ENCODE measurements around the gene ANKRD10. TPM values are rescaled to one million over a fixed set of nuclear protein-coding genes. Genes with fewer than 3 reads are reported as not detected.
A peak's percentile ranks its signal among the peaks of the same experiment; 100 is the strongest.

The ANKRD10 gene
- total RNA-seq, 2 experiments from 2014 or later = 65.1 to 91.8 TPM

- H3K9me3 Mint-ChIP-seq (ENCODE audit: low read depth) = no peaks in the 10 kb centered on the region
- CTCF ChIA-PET = no interaction called here
- POLR2A ChIA-PET = no interaction called here
- ATAC-seq (no peak), DNase-seq (no peak)
- H3K4me1 Mint-ChIP-seq = peaks cover 12% of the 10 kb centered on the region
- peaks cover 41% of the 10 kb centered on the region for H3K27me3 Mint-ChIP-seq
- H3K27ac Mint-ChIP-seq = no peak overlapping the region
- peaks cover 4% of the 10 kb centered on the region for H3K36me3 Mint-ChIP-seq (ENCODE audit: low read depth)
- intact Hi-C loops (cut with DNase I, micrococcal nuclease) = no loop called here
- no peak overlapping the region for H3K4me3 Mint-ChIP-seq
Observed at GRCh38 chr13:110923777-110924638, 9.1 kb upstream of the ANKRD10 start.

GRCh38 chr13:110923086-110923485, 8.2 kb upstream of the ANKRD10 start:
- intact Hi-C loops (cut with DNase I, micrococcal nuclease) = no loop called here

GRCh38 chr13:110922506-110922905, 7.6 kb upstream of the ANKRD10 start:
- peaks cover 12% of the 10 kb centered on the region for H3K4me1 Mint-ChIP-seq
- ATAC-seq (no peak), DNase-seq (no peak)
- peaks cover 10% of the 10 kb centered on the region for H3K36me3 Mint-ChIP-seq (ENCODE audit: low read depth)
- H3K27me3 Mint-ChIP-seq = peaks cover 31% of the 10 kb centered on the region
- no peak overlapping the region for H3K27ac Mint-ChIP-seq
- no peak overlapping the region for H3K4me3 Mint-ChIP-seq
- no peaks in the 10 kb centered on the region for H3K9me3 Mint-ChIP-seq (ENCODE audit: low read depth)
- POLR2A ChIA-PET = no interaction called here
- intact Hi-C loops (cut with DNase I, micrococcal nuclease) = no loop called here
- CTCF ChIA-PET = no interaction called here

More at GRCh38 chr13:110923086-110923485, 8.2 kb upstream of the ANKRD10 start:
- H3K27me3 Mint-ChIP-seq = peaks cover 34% of the 10 kb centered on the region
- peaks cover 6% of the 10 kb centered on the region for H3K36me3 Mint-ChIP-seq (ENCODE audit: low read depth)
- peaks cover 12% of the 10 kb centered on the region for H3K4me1 Mint-ChIP-seq
- ATAC-seq (no peak), DNase-seq (no peak)
- no peak overlapping the region for H3K4me3 Mint-ChIP-seq
- H3K27ac Mint-ChIP-seq = no peak overlapping the region
- no peaks in the 10 kb centered on the region for H3K9me3 Mint-ChIP-seq (ENCODE audit: low read depth)
- POLR2A ChIA-PET = no interaction called here
- CTCF ChIA-PET = no interaction called here

GRCh38 chr13:110921695-110922094, 6.8 kb upstream of the ANKRD10 start:
- H3K9me3 Mint-ChIP-seq (ENCODE audit: low read depth) = no peaks in the 10 kb centered on the region
- peaks cover 14% of the 10 kb centered on the region for H3K4me1 Mint-ChIP-seq
- DNase-seq (no peak), ATAC-seq (no peak)
- intact Hi-C loops (cut with DNase I, micrococcal nuclease) = no loop called here
- ChIA-PET CTCF (interaction anchor here (0.6 kb wide), 1 partner anchor 282 kb away, joined by 3 read pairs; no protein-coding TSS in a partner anchor), POLR2A (no interaction called here)
- peaks cover 10% of the 10 kb centered on the region for H3K36me3 Mint-ChIP-seq (ENCODE audit: low read depth)
- H3K27ac Mint-ChIP-seq = no peak overlapping the region
- H3K4me3 Mint-ChIP-seq = no peak overlapping the region
- H3K27me3 Mint-ChIP-seq = peaks cover 27% of the 10 kb centered on the region

- no peak overlapping the region for H3K4me3 Mint-ChIP-seq
- peaks cover 24% of the 10 kb centered on the region for H3K27me3 Mint-ChIP-seq
- peaks cover 12% of the 10 kb centered on the region for H3K36me3 Mint-ChIP-seq (ENCODE audit: low read depth)
- intact Hi-C loops (cut with DNase I, micrococcal nuclease) = no loop called here
- peaks cover 18% of the 10 kb centered on the region for H3K4me1 Mint-ChIP-seq
- ATAC-seq (no peak), DNase-seq (peak; percentile 20)
- no peak overlapping the region for H3K27ac Mint-ChIP-seq
- ChIA-PET CTCF (interaction anchor here (0.6 kb wide), 2 partner anchors 98 to 283 kb away, joined by 3 read pairs; no protein-coding TSS in a partner anchor), POLR2A (interaction anchor here (0.7 kb wide), 1 partner anchor 72 kb away, joined by 6 read pairs; no protein-coding TSS in a partner anchor)
- no peaks in the 10 kb centered on the region for H3K9me3 Mint-ChIP-seq (ENCODE audit: low read depth)
Observed at GRCh38 chr13:110921209-110921608, 6.3 kb upstream of the ANKRD10 start.

GRCh38 chr13:110920038-110920437, 5.2 kb upstream of the ANKRD10 start:
- ATAC-seq (no peak), DNase-seq (no peak)
- Mint-ChIP-seq H3K9me3 (ENCODE audit: low read depth) (no peaks in the 10 kb centered on the region), H3K36me3 (ENCODE audit: low read depth) (peaks cover 12% of the 10 kb centered on the region), H3K27ac (peak overlapping the region; percentile 44), H3K4me3 (no peak overlapping the region), H3K4me1 (peaks cover 19% of the 10 kb centered on the region), H3K27me3 (peaks cover 21% of the 10 kb centered on the region)
- ChIA-PET CTCF (no interaction called here), POLR2A (no interaction called here)
- intact Hi-C loops (cut with DNase I, micrococcal nuclease) = no loop called here

- DNase-seq (no peak), ATAC-seq (no peak)
- Mint-ChIP-seq H3K36me3 (ENCODE audit: low read depth) (peaks cover 25% of the 10 kb centered on the region), H3K9me3 (ENCODE audit: low read depth) (no peaks in the 10 kb centered on the region), H3K4me3 (peak overlapping the region; percentile 92), H3K4me1 (peaks cover 40% of the 10 kb centered on the region), H3K27me3 (no peaks in the 10 kb centered on the region), H3K27ac (peak overlapping the region; percentile 63)
- POLR2A ChIA-PET = interaction anchor here (0.6 kb wide), 1 partner anchor 150 kb away, joined by 9 read pairs; no protein-coding TSS in a partner anchor
- CTCF ChIA-PET = no interaction called here
- intact Hi-C loops (cut with DNase I, micrococcal nuclease) = loop anchor here in 1 of 2 experiments (5.0 kb wide), 1 partner anchor 1671 kb away; the partner anchor contains the start of gene TUBGCP3
Observed at GRCh38 chr13:110916301-110917142, 1.7 kb upstream of the ANKRD10 start.

- intact Hi-C loops (cut with DNase I, micrococcal nuclease) = loop anchor here (1.0 to 5.0 kb wide), 8 partner anchors 26 to 1671 kb away; partner anchors contain the start of genes IRS2 (in 1 of the 2), NAXD (in 1 of the 2) and TUBGCP3 (in 1 of the 2)
- H3K27me3 Mint-ChIP-seq = no peaks in the 10 kb centered on the region
- DNase-seq (no peak), ATAC-seq (no peak)
- CTCF ChIA-PET = interaction anchor here (0.5 to 0.9 kb wide), 3 partner anchors 28 to 308 kb away, joined by 3 to 4 read pairs (median 3); no protein-coding TSS in a partner anchor
- no peaks in the 10 kb centered on the region for H3K9me3 Mint-ChIP-seq (ENCODE audit: low read depth)
- POLR2A ChIA-PET = interaction anchor here (1.7 kb wide), 1 partner anchor 201 kb away, joined by 15 read pairs; no protein-coding TSS in a partner anchor
- peaks cover 28% of the 10 kb centered on the region for H3K36me3 Mint-ChIP-seq (ENCODE audit: low read depth)
- peak overlapping the region; percentile 92 for H3K4me3 Mint-ChIP-seq
- peaks cover 39% of the 10 kb centered on the region for H3K4me1 Mint-ChIP-seq
- peak overlapping the region; percentile 87 for H3K27ac Mint-ChIP-seq
Observed at GRCh38 chr13:110915874-110916206, 971 bp upstream of the ANKRD10 start.

GRCh38 chr13:110914331-110915056, 375 bp downstream of the ANKRD10 start:
- Mint-ChIP-seq H3K27me3 (no peaks in the 10 kb centered on the region), H3K9me3 (ENCODE audit: low read depth) (no peaks in the 10 kb centered on the region), H3K4me1 (peaks cover 44% of the 10 kb centered on the region), H3K36me3 (ENCODE audit: low read depth) (peaks cover 33% of the 10 kb centered on the region), H3K27ac (peak overlapping the region; percentile 83), H3K4me3 (peak overlapping the region; percentile 92)
- ChIA-PET CTCF (interaction anchor here (0.8 to 1.0 kb wide), 5 partner anchors 9 to 153 kb away, joined by 3 to 7 read pairs (median 4); no protein-coding TSS in a partner anchor), POLR2A (interaction anchor here (0.6 to 1.7 kb wide), 4 partner anchors 153 to 248 kb away, joined by 3 to 15 read pairs (median 5); no protein-coding TSS in a partner anchor)
- intact Hi-C loops (cut with DNase I, micrococcal nuclease) = loop anchor here (1.0 to 5.0 kb wide), 10 partner anchors 28 to 1673 kb away; partner anchors contain the start of genes IRS2 (in 1 of the 2), NAXD (in 1 of the 2) and TUBGCP3 (in 1 of the 2)
- ATAC-seq = peak; percentile 28
- peak; percentile 86 for DNase-seq

GRCh38 chr13:110914081-110914330, 863 bp downstream of the ANKRD10 start:
- H3K36me3 Mint-ChIP-seq (ENCODE audit: low read depth) = peaks cover 37% of the 10 kb centered on the region
- peak overlapping the region; percentile 92 for H3K4me3 Mint-ChIP-seq
- ATAC-seq (no peak), DNase-seq (no peak)
- H3K4me1 Mint-ChIP-seq = peaks cover 49% of the 10 kb centered on the region
- ChIA-PET CTCF (interaction anchor here (0.8 to 1.0 kb wide), 4 partner anchors 9 to 46 kb away, joined by 3 to 7 read pairs (median 4); no protein-coding TSS in a partner anchor), POLR2A (interaction anchor here (0.8 to 1.0 kb wide), 3 partner anchors 154 to 202 kb away, joined by 3 read pairs; no protein-coding TSS in a partner anchor)
- peak overlapping the region; percentile 93 for H3K27ac Mint-ChIP-seq
- intact Hi-C loops (cut with DNase I, micrococcal nuclease) = loop anchor here (1.0 to 5.0 kb wide), 3 partner anchors 238 to 1127 kb away; partner anchors contain the start of gene IRS2 (in 1 of the 2)
- H3K27me3 Mint-ChIP-seq = no peaks in the 10 kb centered on the region
- no peaks in the 10 kb centered on the region for H3K9me3 Mint-ChIP-seq (ENCODE audit: low read depth)

Measured in activated CD4-positive, alpha-beta T cell treated with anti-CD3 and anti-CD28 coated beads for 36 hours (primary cell).